ENCODE results near the gene CUX1. TPM values are rescaled to one million over a fixed set of nuclear protein-coding genes. Genes with fewer than 3 reads are reported as not detected.

The CUX1 gene
- total RNA-seq, 1 donor from 2014 or later = 50.6 TPM

DNA sequence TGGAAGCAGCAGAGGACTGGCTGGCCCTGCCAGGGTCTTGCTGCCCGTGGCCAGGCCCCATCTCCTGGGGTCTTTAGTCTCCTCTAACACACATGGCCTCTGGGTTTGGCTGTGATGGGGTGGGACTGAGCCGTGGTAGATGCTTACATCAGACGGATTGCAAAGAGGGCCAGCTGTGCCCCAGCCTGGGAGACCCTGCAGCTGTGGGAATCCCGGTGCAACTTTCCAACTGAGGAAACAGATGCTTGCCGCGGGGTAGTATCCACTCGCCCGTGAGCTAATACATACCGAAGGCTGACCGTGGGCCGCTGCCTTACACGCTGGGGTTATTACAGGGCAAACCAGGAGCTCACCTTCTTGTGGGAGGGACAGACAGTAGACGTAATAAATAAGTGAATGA, 445.1 kb downstream of the CUX1 start:
- DNase-seq (ENCODE audit: low read depth) (no peak), FAIRE-seq (no peak)
- H3K36me3 ChIP-seq (ENCODE audit: insufficient read depth, low read length) = no peaks in the 10 kb centered on the region
- no peak overlapping the region for H3K4me3 Mint-ChIP-seq (ENCODE audit: unreplicated experiment)
- peaks cover 8% of the 10 kb centered on the region for H3K27me3 Mint-ChIP-seq (ENCODE audit: low read depth, unreplicated experiment)
- H2AFZ ChIP-seq (ENCODE audit: low read depth, low read length) = no peak overlapping the region
- TF ChIP-seq, protein P1, sequence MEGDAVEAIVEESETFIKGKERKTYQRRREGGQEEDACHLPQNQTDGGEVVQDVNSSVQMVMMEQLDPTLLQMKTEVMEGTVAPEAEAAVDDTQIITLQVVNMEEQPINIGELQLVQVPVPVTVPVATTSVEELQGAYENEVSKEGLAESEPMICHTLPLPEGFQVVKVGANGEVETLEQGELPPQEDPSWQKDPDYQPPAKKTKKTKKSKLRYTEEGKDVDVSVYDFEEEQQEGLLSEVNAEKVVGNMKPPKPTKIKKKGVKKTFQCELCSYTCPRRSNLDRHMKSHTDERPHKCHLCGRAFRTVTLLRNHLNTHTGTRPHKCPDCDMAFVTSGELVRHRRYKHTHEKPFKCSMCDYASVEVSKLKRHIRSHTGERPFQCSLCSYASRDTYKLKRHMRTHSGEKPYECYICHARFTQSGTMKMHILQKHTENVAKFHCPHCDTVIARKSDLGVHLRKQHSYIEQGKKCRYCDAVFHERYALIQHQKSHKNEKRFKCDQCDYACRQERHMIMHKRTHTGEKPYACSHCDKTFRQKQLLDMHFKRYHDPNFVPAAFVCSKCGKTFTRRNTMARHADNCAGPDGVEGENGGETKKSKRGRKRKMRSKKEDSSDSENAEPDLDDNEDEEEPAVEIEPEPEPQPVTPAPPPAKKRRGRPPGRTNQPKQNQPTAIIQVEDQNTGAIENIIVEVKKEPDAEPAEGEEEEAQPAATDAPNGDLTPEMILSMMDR (IDR thresholded peaks at IDR 0.05; ENCODE audit: insufficient read depth, low read depth, low read length) = no peak
- no peak for TF ChIP-seq EZH2 (IDR thresholded peaks at IDR 0.05; ENCODE audit: insufficient read depth, low read length)
- H3K9ac ChIP-seq (ENCODE audit: low read length) = no peak overlapping the region
- no peaks in the 10 kb centered on the region for H4K20me1 ChIP-seq (ENCODE audit: insufficient read depth, low read length)
- H3K27me3 ChIP-seq (ENCODE audit: insufficient read depth, low read length) = no peaks in the 10 kb centered on the region
- no peaks in the 10 kb centered on the region for H3K9me3 ChIP-seq (ENCODE audit: insufficient read depth, low read depth, low read length)
- H3K4me1 Mint-ChIP-seq (ENCODE audit: low read depth, unreplicated experiment) = peaks cover 1% of the 10 kb centered on the region
- H3K4me2 ChIP-seq (ENCODE audit: low read length) = no peak overlapping the region
- H3K27ac Mint-ChIP-seq (ENCODE audit: unreplicated experiment) = no peak overlapping the region
- H3K9me3 Mint-ChIP-seq (ENCODE audit: unreplicated experiment) = peaks cover 2% of the 10 kb centered on the region
- H3K4me3 ChIP-seq (ENCODE audit: insufficient read depth, low read depth, low read length) = no peak overlapping the region
- H3K36me3 Mint-ChIP-seq (ENCODE audit: low read depth, unreplicated experiment) = no peaks in the 10 kb centered on the region
- H3K79me2 ChIP-seq (ENCODE audit: insufficient read depth, low read length) = no peaks in the 10 kb centered on the region
- peaks cover 10% of the 10 kb centered on the region for H3K4me1 ChIP-seq (ENCODE audit: insufficient read depth, low read length)
- H3K27ac ChIP-seq (ENCODE audit: low read depth, low read length) = no peak overlapping the region

DNA sequence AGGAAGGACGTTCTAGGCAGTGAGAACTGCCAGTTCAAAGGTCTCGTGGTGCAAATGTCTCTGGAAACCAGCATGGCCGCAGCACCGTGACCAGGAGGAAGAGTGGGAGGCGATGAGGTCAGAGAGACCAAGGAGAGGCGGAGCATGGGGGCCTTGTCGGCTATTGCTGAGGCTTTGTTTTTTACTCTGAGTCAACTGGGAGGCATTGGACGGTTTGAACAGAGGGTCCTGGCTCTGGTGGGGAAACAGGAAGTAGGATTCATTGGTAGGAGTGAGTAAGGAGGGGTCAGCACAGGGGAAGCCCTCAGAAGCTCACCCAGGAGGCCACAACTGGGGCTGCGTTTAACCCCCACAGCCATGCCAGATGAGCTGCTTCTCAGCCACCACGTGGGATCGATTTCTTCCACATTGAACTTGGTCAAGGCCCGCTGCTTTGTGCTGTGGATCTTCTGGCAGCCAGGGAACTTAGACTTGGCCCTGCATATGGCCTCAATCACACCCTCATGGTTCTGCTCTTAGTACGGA, 447.0 kb downstream of the CUX1 start:
- Histone ChIP-seq H4K20me1 (ENCODE audit: insufficient read depth, low read length) (no peaks in the 10 kb centered on the region), H3K4me3 (ENCODE audit: insufficient read depth, low read depth, low read length) (no peak overlapping the region), H3K9ac (ENCODE audit: low read length) (no peak overlapping the region), H3K4me1 (ENCODE audit: insufficient read depth, low read length) (peaks cover 10% of the 10 kb centered on the region), H3K79me2 (ENCODE audit: insufficient read depth, low read length) (no peaks in the 10 kb centered on the region), H3K27ac (ENCODE audit: low read depth, low read length) (peak overlapping the region; percentile 11), H2AFZ (ENCODE audit: low read depth, low read length) (peak overlapping the region; percentile 0), H3K27me3 (ENCODE audit: insufficient read depth, low read length) (no peaks in the 10 kb centered on the region), H3K36me3 (ENCODE audit: insufficient read depth, low read length) (no peaks in the 10 kb centered on the region), H3K4me2 (ENCODE audit: low read length) (no peak overlapping the region), H3K9me3 (ENCODE audit: insufficient read depth, low read depth, low read length) (no peaks in the 10 kb centered on the region)
- peaks cover 1% of the 10 kb centered on the region for H3K4me1 Mint-ChIP-seq (ENCODE audit: low read depth, unreplicated experiment)
- H3K27me3 Mint-ChIP-seq (ENCODE audit: low read depth, unreplicated experiment) = peaks cover 19% of the 10 kb centered on the region
- peaks cover 4% of the 10 kb centered on the region for H3K9me3 Mint-ChIP-seq (ENCODE audit: unreplicated experiment)
- FAIRE-seq (no peak), DNase-seq (ENCODE audit: low read depth) (no peak)
- H3K27ac Mint-ChIP-seq (ENCODE audit: unreplicated experiment) = no peak overlapping the region
- no peak overlapping the region for H3K4me3 Mint-ChIP-seq (ENCODE audit: unreplicated experiment)
- H3K36me3 Mint-ChIP-seq (ENCODE audit: low read depth, unreplicated experiment) = peaks cover 3% of the 10 kb centered on the region
- TF ChIP-seq, protein P1 (IDR thresholded peaks at IDR 0.05; ENCODE audit: insufficient read depth, low read depth, low read length) = no peak
- TF ChIP-seq EZH2 (IDR thresholded peaks at IDR 0.05; ENCODE audit: insufficient read depth, low read length) = no peak

DNA sequence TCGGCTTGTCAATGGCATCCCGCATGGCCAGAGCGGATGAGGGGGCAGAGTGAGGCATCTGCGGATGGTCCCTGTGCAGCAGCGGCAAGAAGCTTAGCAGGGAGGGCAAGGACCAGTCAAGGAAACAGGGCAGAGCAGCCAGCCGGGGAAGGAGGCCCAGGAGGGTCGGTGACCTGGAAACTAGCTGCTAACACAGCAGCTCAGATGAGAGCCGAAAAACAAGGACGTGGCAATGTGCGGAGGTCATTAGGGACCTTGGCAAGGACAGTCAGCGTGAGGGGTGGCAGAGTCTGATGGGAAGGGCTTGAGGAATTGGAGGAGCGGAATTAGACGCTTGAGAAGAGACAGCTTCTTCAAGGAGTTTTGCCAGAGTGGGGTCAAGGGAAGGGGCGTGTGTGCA, 449.1 kb downstream of the CUX1 start:
- H3K4me2 ChIP-seq (ENCODE audit: low read length) = no peak overlapping the region
- H2AFZ ChIP-seq (ENCODE audit: low read depth, low read length) = no peak overlapping the region
- no peaks in the 10 kb centered on the region for H3K36me3 ChIP-seq (ENCODE audit: insufficient read depth, low read length)
- Mint-ChIP-seq H3K4me3 (ENCODE audit: unreplicated experiment) (no peak overlapping the region), H3K9me3 (ENCODE audit: unreplicated experiment) (peaks cover 4% of the 10 kb centered on the region), H3K4me1 (ENCODE audit: low read depth, unreplicated experiment) (peaks cover 1% of the 10 kb centered on the region), H3K36me3 (ENCODE audit: low read depth, unreplicated experiment) (peaks cover 3% of the 10 kb centered on the region), H3K27me3 (ENCODE audit: low read depth, unreplicated experiment) (peaks cover 22% of the 10 kb centered on the region), H3K27ac (ENCODE audit: unreplicated experiment) (peak overlapping the region; percentile 34)
- TF ChIP-seq, protein P1 (IDR thresholded peaks at IDR 0.05; ENCODE audit: insufficient read depth, low read depth, low read length) = no peak
- TF ChIP-seq EZH2 (IDR thresholded peaks at IDR 0.05; ENCODE audit: insufficient read depth, low read length) = no peak
- H3K79me2 ChIP-seq (ENCODE audit: insufficient read depth, low read length) = no peaks in the 10 kb centered on the region
- H4K20me1 ChIP-seq (ENCODE audit: insufficient read depth, low read length) = no peaks in the 10 kb centered on the region
- peaks cover 8% of the 10 kb centered on the region for H3K4me1 ChIP-seq (ENCODE audit: insufficient read depth, low read length)
- H3K27me3 ChIP-seq (ENCODE audit: insufficient read depth, low read length) = no peaks in the 10 kb centered on the region
- DNase-seq (ENCODE audit: low read depth) (no peak), FAIRE-seq (no peak)
- H3K9ac ChIP-seq (ENCODE audit: low read length) = no peak overlapping the region
- no peak overlapping the region for H3K4me3 ChIP-seq (ENCODE audit: insufficient read depth, low read depth, low read length)
- H3K9me3 ChIP-seq (ENCODE audit: insufficient read depth, low read depth, low read length) = no peaks in the 10 kb centered on the region
- no peak overlapping the region for H3K27ac ChIP-seq (ENCODE audit: low read depth, low read length)

All from astrocyte (in vitro differentiated cells and primary cell).